Measurements from ENCODE around the gene NPTXR. TPM values are rescaled to one million over a fixed set of nuclear protein-coding genes. Genes with fewer than 3 reads are reported as not detected.
A peak's percentile ranks its signal among the peaks of the same experiment; 100 is the strongest.

Gene NPTXR
- total RNA-seq, 1 experiment from 2014 or later: 10.4 TPM

- DNase-seq (ENCODE audit: low spot score): no peak
- H3K27me3 Mint-ChIP-seq (ENCODE audit: low read depth): peaks cover 76% of the 10 kb centered on the region
- H3K27ac Mint-ChIP-seq: no peak overlapping the region
- TF ChIP-seq FOXP1 (CRISPR knock-in tag; IDR thresholded peaks at IDR 0.05; ENCODE audit: borderline replicate concordance) (no peak), HMGXB4 (CRISPR knock-in tag; IDR thresholded peaks at IDR 0.05) (peak; percentile 73; the same call in 1 of the 2 replicates), AR (CRISPR knock-in tag; IDR thresholded peaks at IDR 0.05) (no peak), ZNF416 (CRISPR knock-in tag; IDR thresholded peaks at IDR 0.05) (no peak), JAZF1 (CRISPR knock-in tag; IDR thresholded peaks at IDR 0.05) (no peak), NR3C1 (CRISPR knock-in tag; conservative IDR thresholded peaks at IDR 0.05; ENCODE audit: low read depth) (no peak)
- TF ChIP-seq, protein P1, sequence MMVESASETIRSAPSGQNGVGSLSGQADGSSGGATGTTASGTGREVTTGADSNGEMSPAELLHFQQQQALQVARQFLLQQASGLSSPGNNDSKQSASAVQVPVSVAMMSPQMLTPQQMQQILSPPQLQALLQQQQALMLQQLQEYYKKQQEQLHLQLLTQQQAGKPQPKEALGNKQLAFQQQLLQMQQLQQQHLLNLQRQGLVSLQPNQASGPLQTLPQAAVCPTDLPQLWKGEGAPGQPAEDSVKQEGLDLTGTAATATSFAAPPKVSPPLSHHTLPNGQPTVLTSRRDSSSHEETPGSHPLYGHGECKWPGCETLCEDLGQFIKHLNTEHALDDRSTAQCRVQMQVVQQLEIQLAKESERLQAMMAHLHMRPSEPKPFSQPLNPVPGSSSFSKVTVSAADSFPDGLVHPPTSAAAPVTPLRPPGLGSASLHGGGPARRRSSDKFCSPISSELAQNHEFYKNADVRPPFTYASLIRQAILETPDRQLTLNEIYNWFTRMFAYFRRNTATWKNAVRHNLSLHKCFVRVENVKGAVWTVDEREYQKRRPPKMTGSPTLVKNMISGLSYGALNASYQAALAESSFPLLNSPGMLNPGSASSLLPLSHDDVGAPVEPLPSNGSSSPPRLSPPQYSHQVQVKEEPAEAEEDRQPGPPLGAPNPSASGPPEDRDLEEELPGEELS (CRISPR knock-in tag; IDR thresholded peaks at IDR 0.05): no peak
- ChIA-PET POLR2A (interaction anchor here (1.0 kb wide), 1 partner anchor 17 kb away, joined by 3 read pairs; no protein-coding TSS in a partner anchor), CTCF (interaction anchor here (1.7 to 3.9 kb wide), 6 partner anchors 10 to 119 kb away, joined by 6 to 51 read pairs (median 9); no protein-coding TSS in a partner anchor)
- H3K4me1 Mint-ChIP-seq: peaks cover 21% of the 10 kb centered on the region
- H3K9me3 Mint-ChIP-seq: no peaks in the 10 kb centered on the region
- no peak; the same call in 1 of the 2 replicates for ATAC-seq
- H3K36me3 Mint-ChIP-seq: no peaks in the 10 kb centered on the region
- peak overlapping the region; percentile 59 for H3K4me3 Mint-ChIP-seq
These were observed 631 bp upstream of the NPTXR start for GRCh38 chr22:38844315-38845003.

- DNase-seq (ENCODE audit: low spot score) (peak; percentile 60), ATAC-seq (peak; percentile 63)
- Mint-ChIP-seq H3K36me3 (no peaks in the 10 kb centered on the region), H3K27me3 (ENCODE audit: low read depth) (peaks cover 69% of the 10 kb centered on the region), H3K27ac (no peak overlapping the region), H3K4me3 (no peak overlapping the region), H3K4me1 (peaks cover 21% of the 10 kb centered on the region), H3K9me3 (no peaks in the 10 kb centered on the region)
- ChIA-PET POLR2A (interaction anchor here (0.6 to 1.0 kb wide), 4 partner anchors 18 to 476 kb away, joined by 3 read pairs; partner anchors contain the start of gene RPL3), CTCF (interaction anchor here (0.5 to 3.9 kb wide), 14 partner anchors 9 to 172 kb away, joined by 3 to 51 read pairs (median 6); no protein-coding TSS in a partner anchor)
- TF ChIP-seq ATF1 (CRISPR knock-in tag; IDR thresholded peaks at IDR 0.05): no peak
- TF ChIP-seq FOXP1 (CRISPR knock-in tag; IDR thresholded peaks at IDR 0.05; ENCODE audit: borderline replicate concordance): peak; percentile 72
- TF ChIP-seq ZNF423 (CRISPR knock-in tag; IDR thresholded peaks at IDR 0.05): peak; percentile 88
- TF ChIP-seq, protein P2, sequence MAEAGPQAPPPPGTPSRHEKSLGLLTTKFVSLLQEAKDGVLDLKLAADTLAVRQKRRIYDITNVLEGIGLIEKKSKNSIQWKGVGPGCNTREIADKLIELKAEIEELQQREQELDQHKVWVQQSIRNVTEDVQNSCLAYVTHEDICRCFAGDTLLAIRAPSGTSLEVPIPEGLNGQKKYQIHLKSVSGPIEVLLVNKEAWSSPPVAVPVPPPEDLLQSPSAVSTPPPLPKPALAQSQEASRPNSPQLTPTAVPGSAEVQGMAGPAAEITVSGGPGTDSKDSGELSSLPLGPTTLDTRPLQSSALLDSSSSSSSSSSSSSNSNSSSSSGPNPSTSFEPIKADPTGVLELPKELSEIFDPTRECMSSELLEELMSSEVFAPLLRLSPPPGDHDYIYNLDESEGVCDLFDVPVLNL (CRISPR knock-in tag; IDR thresholded peaks at IDR 0.05; ENCODE audit: borderline replicate concordance, low read depth): 0 out of 2 replicates have a peak, but pooled peaks have one; percentile 49
- TF ChIP-seq SP1 (CRISPR knock-in tag; conservative IDR thresholded peaks at IDR 0.05): no peak
- no peak for TF ChIP-seq PRRX2 (CRISPR knock-in tag; IDR thresholded peaks at IDR 0.05)
- TF ChIP-seq, protein P3, sequence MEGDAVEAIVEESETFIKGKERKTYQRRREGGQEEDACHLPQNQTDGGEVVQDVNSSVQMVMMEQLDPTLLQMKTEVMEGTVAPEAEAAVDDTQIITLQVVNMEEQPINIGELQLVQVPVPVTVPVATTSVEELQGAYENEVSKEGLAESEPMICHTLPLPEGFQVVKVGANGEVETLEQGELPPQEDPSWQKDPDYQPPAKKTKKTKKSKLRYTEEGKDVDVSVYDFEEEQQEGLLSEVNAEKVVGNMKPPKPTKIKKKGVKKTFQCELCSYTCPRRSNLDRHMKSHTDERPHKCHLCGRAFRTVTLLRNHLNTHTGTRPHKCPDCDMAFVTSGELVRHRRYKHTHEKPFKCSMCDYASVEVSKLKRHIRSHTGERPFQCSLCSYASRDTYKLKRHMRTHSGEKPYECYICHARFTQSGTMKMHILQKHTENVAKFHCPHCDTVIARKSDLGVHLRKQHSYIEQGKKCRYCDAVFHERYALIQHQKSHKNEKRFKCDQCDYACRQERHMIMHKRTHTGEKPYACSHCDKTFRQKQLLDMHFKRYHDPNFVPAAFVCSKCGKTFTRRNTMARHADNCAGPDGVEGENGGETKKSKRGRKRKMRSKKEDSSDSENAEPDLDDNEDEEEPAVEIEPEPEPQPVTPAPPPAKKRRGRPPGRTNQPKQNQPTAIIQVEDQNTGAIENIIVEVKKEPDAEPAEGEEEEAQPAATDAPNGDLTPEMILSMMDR (IDR thresholded peaks at IDR 0.05): no peak
- no peak for TF ChIP-seq CBFB (CRISPR knock-in tag; IDR thresholded peaks at IDR 0.05; ENCODE audit: low read depth)
- no peak for TF ChIP-seq MYBL2 (CRISPR knock-in tag; IDR thresholded peaks at IDR 0.05)
- TF ChIP-seq KAT7 (CRISPR knock-in tag; IDR thresholded peaks at IDR 0.05; ENCODE audit: borderline replicate concordance): 0 out of 2 replicates have a peak, but pooled peaks have one; percentile 64
- no peak for TF ChIP-seq RELA (CRISPR knock-in tag; IDR thresholded peaks at IDR 0.05; ENCODE audit: borderline replicate concordance)
- TF ChIP-seq HMGXB4 (CRISPR knock-in tag; IDR thresholded peaks at IDR 0.05): peak; percentile 76; the same call in 1 of the 2 replicates
- TF ChIP-seq GRHL2 (CRISPR knock-in tag; IDR thresholded peaks at IDR 0.05; ENCODE audit: insufficient replicate concordance, severe bottlenecking): no peak
- TF ChIP-seq IRF2 (CRISPR knock-in tag; IDR thresholded peaks at IDR 0.05; ENCODE audit: borderline replicate concordance, low read depth): no peak
These were observed 599 bp downstream of the NPTXR start for GRCh38 chr22:38843201-38843656.

Data from WTC11 (cell line).